Activated CD8-positive, alpha-beta memory T cell treated with anti-CD3 and anti-CD28 coated beads for 1 hour (primary cell): ENCODE results near the gene EFCAB6.

Experiments
- DNase-seq, 2 donors: peaks; one replicate each; pipeline ENCODE4 v3.0.0-alpha.2; 2020; ENCODE audit warnings: low read depth in 1 of 2; ENCODE audit errors: extremely low read depth in 1 of 2

The EFCAB6 gene

DNA sequence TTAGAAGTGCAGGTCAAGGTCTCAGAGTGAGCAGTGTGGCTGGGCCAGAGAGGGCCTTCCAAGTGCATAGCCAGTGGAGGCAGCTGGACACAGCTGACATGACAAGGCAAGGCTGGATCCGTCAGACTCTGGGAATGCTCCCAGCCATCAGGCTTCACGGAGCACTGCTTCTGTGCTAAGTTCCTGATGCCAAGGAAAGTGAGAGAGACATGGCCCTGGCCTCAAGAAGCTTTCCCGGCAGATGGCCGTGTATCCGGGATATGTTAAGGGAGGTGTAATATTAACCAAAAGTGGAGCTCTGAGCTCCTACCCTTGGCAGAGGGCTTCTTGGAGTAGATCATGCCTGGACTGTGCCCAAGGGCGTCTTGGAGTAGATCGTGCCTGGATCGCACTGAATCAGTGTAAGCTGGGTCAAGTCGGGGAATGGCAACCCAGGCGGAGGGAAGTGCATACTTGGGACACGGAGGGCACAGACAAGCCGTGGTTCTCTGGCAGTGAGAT, 7.4 kb upstream of the EFCAB6 start:
- DNase-seq: no peak

DNA sequence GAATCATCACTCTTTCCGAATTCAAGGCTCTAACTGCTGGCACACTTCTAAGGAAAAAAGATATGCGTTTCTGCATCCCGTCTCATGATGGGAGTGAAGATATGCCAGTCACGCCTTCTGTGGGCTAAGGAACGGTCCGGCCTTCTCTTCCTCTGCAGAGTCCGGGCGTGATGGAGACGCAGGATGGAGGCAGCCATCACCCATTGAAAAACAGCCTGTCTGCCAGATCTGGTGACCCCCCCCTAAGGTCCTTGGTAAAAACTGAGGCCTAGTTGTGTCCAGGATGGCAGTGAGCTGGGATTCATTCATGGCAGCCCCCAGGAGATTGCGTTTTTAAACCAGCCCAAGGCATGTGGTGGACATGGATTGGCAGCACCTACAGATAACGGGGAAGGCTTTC, 6.9 kb upstream of the EFCAB6 start:
- DNase-seq: no peak

DNA sequence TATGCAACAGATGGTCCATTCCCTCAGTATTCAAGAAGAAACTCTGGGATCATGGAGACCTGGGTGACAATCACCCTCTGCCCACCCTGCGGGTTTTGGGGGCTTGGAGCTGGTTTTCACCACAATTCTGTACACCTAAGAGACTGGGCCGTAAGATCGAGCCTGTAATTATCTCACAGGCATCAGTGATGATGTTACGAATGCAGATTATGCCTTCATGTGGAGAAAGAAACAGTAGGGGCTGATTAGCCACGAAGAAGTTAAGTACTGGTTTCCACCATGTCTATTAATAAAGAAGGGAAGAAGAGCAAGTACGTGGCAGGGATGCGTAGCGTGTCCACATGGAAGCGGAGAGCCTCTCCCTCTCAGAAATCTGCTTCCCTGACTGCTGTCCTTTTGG, 5.3 kb upstream of the EFCAB6 start:
- DNase-seq: no peak

DNA sequence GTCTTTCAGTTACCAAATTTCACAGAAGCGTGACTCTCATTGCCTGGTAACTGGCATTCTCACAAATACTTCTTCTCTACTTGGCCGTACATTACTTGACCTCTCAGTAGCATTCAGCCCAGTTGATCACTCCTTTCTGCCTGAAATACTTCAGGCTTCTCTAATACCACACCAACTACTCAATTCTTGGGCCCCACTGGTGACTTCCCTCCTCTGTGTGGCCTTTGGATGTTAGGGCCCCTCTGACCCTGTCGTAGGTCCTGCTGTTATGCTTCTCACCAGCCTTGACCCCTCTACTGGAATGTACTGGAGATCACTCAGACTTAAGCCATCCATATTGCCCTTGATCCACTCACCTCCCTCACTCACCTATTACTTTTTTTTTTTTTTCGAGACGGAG, 2.2 kb upstream of the EFCAB6 start:
- no peak for DNase-seq

DNA sequence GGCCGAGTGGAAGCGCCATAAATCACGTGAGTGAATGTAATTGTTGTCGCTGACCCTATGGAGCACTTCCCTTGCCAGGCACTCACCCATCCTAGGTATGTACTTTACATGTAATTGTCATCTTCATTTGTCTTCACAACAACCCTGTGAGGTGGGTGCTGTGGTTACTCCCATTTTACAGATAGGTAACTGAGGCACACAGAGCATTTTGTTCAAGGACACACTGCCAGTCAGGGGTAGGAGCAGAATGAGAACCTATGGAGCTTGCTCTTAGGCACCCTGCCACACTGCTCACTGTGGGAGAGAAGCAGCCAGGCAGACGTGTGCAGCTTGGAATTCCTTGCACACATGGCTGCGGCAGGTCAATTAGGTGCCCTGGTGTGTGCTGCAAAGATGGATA, 785 bp upstream of the EFCAB6 start:
- DNase-seq: no peak

DNA sequence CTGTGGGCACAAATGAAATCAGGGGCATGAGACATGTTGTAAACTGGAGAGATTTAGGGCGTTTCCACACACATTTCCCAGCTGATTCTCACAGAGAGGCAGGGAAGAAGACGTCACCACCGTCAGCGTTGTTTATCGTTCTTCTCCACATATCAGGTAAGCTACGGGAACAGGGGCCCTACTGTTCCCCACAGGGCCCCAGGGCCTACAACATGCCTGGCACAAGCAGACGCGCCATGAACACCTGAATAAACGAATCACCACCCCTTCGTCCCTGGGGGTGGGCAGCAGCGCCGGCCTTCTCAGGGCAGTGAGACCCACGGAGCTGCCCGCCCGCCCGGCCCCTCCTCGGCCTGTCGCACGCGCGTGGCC, 342 bp downstream of the EFCAB6 start:
- DNase-seq: no peak

DNA sequence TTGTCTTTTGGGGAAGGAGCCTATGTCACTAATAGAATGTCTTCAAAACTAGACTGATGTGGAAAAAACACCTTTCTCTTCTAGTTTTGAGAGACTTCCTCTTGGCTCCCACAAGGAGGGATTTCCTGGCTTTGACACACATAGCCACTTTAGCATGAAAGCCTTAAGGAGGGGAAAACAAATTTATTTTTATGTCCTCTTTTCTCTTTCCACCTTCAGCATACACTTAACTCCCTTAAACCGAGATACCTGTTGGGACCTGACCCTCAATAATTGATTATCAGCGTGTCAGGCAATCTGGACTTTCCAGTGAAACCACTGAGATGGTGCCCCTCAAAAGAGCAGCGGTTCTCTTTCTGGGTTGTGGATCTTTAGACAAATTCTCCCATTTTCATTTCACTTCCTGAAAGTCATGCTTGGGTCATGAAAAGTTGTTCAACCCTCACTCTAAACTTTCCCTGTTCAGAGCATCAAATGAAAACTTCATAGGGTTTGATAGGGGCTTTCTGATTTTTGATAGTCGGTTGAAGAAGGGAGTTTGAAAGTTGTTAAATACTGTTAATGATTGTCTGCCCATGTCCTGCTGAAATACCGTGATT, 9.1 kb downstream of the EFCAB6 start:
- no peak for DNase-seq

DNA sequence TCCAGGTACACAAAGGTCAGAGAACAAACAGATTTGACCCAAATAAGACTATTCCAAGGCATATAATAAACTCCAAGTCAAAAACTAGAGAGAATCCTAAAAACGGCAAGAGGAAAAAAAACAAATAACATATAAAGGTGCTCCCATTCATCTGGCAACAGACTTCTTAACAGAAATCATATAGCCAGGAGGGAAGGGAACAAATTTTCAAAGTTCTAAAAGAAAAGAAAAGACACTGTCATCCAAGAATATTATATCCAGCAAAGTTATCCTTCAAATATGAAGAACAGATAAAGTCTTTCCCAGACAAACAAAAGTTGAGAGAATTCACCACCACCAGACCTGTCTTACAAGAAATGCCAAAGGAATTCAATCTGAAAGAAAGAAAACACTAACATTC, 11.1 kb downstream of the EFCAB6 start:
- DNase-seq: no peak

DNA sequence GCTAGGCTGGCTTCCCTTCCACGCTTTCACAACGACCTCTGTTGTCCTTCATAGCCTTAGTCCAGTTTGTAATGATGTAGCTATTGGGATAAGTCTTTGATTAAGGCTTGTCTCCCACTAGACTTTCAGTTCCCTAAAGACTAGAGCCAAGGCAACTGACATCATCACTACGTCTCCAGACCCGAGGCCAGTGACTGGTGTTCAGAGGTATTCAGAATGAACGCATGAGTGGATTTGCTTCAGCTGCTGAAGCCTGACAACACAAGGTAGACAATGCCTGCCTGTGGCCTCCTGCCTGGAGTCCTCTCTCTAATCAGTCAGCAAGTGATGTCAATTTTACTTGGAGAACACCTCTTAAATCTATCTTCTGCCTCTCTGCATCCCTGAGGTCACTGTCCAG, 13.6 kb downstream of the EFCAB6 start:
- no peak for DNase-seq

DNA sequence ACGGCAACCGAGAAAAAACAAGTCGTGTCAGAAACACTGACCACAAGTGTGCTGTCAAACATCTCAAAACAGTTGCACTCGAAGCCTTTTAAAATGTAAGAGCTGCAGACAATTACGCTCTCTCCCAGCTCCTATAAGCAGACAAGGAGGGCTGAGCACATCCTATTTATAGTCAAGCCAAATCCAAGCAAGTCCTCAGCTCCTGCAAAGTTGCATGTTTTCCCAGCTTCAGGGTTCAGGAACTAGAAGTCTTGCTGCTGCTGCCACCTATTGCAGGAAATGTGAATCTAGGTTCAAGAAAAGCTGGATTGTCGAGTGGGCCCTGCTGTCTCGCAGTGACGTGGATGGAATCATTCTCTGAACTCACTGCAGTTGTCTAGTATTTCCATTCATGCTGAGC, 15.5 kb downstream of the EFCAB6 start:
- DNase-seq: no peak

DNA sequence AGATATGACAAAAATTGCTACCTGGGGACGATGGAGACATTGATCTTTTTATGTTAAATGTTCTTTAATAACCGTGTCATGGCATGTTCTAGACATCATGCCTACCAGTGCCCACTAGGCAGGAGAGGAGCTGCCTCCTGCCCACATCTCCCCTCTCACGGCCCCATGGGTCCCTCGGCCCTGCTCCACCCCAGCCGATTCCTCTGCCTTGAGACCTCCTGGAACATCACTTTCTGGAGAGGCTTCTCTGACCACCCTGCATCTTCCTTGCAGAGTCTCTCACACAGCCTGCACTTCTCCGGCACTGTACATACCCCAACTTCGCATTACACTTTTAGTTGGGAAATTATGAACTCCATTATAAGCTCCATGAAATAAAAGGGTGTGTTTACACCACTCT, 16.8 kb downstream of the EFCAB6 start:
- DNase-seq: no peak

DNA sequence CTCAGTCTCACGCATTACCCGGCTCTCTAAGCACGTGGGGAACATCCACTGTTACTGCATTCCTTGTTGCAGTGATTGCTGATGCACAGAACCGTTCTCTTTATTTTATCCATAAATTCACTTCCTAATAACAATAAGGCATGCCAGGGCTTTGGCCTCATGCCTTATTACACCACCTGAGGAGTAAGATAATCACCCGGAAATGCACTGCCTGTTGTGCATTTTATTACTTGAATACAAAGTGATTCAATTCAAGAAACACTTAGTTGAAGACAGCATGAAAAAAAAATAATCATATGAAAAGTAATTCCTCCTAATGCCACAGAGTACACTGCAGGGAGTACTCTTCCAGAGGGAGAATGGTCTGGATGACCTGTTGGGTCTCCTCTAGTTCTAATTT, 19.2 kb downstream of the EFCAB6 start:
- DNase-seq: no peak

DNA sequence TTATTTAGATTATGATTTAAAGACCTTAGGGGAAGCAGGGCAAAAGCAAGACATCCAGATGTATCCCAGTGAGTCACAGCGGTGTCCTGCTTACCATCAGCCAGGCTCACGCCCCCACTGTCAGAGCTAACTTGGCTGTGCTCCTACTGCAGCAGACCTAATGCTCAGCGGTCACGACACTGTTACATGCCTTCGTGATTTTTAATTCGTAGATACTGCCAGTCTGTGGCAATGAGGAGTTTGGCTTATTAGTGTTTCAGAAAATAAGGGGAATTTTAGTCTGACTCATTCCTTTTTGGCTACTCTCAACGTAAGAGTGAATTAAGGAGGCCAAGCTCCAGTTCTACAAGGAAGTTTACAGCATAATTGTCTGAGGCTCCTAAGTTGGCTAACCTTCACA, 22.7 kb downstream of the EFCAB6 start:
- no peak for DNase-seq

DNA sequence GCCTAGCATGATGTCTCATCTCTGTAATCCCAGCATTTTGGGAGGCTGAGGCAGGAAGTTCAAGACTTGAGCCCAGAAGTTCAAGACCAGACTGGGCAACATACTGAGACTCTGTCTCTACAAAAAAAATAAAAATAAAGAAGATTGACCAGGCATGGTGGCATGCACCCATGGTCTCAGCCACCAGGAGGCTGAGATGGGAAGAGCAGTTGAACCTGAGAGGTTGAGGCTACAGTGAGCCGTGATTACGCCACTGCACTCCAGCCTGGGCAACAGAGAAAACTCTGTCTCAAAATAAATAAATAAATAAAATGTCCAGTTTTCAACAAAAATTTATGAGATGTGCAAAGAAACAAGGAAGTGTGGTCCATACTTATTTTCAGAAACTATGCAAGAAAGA, 28.3 kb downstream of the EFCAB6 start:
- no peak for DNase-seq

DNA sequence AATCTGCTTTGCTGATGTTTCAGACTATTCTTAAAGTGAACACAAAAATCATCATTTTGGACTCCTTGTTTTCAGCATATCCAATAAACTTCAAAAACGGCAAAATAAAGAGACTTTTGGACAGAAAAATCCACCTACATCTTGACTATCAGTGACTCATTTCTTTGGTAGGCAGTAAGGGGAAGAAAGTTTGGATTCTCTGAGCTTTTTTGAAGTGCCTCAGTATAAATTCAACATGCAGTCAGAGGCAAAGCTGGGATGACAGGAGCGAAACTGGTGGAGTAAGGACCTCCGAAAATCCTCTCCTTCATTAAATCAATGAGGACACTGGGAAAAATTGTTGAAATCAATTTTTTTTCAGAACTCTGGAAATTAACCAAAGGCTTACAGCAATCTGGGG, 29.7 kb downstream of the EFCAB6 start:
- no peak for DNase-seq

DNA sequence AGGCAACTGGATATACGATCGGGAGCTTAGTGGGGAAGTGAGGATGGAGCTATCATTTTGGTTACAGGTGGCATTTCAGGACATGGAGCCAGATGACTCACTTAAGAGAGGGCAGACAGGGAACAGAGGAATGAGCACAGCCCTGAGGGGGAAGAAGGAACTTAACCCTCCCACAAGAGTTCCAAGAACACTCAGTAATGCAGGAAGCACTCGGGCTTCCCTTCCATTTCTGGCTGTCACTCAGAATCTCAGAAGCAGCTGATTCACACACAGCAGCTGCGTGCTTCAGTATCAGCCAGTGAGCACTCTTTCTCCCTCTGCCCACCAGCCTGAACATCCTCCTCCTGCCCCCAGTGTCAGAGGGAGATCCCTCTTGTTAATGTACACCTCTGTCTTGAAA, 34.8 kb downstream of the EFCAB6 start:
- DNase-seq: no peak

DNA sequence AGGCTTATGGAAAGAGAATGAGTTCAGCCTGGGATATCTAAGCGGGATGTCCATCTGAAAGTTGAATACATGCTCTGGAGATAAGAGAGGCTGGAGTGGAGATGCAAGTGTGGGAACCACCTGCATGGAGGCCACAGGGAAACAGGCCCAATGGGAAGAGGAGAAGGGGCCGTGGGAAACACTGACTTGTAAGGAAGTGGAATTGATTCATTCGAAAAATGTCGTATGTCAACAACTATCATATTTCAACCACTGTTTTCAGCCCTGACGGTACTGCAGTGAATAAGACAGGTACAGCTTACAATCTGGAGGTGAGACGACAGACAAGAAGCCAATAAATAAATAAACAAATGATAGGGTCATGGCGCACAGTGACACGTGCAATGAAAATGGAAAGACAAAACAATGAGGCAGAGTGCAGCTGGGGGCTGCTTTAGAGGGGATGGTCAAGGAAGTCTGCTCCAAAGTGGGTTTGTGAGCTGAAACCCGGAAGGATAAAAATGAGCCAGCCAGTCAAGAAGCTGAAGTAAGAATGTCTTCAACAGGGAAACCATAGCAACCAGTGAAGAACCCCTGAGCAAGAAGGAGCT, 35.9 kb downstream of the EFCAB6 start:
- DNase-seq: no peak

DNA sequence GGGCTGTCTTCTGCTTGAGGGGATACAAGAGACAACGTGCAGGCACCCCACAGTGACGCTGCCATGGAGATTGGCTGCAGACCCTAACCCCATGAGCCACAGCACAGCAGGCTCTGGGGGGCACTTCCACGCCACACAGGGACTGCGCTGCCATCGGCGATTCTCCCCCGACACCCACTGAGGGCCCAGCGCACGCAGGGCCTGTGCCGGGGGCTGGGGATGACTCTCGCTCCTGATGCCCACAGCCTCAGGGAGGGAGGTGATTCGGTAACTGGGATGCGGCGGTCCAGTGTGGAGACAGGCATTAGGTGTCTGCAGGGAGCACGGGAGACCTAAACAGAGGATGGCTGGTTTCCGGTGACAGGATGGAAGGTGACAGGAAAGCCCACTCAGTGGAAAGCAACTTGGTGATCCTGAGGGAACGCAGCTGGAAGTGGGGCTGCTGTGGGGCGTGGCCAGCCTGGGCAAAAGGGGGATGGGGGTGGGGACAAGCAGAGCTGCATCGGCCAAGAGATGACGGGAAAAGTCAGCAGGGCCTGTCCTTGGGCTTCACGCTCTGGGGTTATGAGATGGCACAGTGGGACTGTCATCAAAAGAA, 37.7 kb downstream of the EFCAB6 start:
- no peak for DNase-seq

DNA sequence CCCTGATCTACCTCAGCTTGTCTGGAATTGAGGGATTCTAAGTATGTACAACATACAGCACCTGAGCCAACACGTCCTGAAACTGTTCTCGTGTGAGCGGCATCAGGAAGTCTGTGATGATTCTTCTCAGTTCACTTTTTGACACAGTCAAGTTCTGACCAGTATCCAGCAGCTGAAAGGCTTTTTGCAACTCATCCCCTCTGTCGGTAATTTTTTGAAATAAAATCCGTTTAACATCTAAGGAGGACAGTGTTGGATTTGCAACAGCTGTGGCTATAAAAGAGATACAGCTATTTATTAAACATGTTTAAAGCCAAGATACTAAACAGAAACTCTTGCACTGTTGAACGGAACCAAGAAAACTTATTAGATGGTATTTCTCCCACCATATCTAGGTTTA, 39.3 kb downstream of the EFCAB6 start:
- no peak for DNase-seq

DNA sequence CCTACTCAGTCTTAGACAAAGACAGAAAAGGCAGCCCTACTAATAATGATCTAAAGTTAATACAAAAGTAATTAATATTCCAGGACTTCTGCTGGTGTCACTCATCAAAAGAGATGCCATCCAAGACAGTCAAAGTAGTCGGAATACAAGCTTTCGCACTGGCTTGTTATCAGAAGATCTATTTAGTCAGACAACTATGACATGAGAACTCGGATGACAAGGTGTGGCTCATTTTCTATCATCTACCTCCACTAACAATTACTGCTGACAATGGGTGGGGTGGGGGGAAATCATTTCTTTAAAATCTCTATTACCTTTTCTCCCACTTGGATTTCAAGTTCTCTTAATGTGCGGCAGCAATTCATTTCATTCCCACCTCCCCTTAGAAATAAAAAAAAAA, 56.7 kb downstream of the EFCAB6 start:
- DNase-seq: no peak

DNA sequence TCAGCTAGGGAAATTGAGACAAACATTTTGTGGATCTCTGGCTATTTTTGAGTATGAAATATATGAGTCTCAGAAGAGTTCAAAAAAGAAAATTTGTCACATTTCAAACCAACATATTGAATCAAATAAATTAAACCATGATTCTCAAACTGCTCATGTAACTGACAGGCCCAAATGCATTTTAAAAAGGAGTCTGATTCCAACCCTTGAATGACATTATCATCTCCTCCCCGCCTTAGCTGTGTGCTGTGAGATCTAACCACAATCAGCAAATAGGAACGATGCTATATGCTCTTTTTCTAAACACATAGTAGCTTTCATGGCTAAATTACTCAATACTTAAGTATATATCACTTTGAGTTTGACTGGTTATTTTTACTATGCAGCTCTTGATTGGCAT, 57.1 kb downstream of the EFCAB6 start:
- DNase-seq: no peak

DNA sequence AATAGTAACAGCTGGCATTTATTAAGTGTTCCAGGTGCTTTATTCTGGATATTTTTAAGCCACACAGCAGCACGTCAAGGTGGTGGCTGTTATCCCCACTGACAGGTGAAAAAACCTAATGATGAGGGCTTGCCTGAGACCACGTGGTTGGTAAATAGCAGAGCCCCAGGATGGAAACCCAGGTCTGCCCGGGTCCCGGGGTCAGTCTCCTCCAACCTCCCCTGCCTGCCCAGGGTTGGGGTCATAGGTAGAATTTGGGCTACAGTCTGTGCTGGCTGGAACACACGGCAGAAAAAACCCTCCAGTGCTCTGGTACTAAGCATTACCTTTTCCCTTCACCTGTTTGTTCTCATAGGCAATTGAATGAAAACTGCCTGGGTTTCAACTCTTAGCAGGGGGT, 57.9 kb downstream of the EFCAB6 start:
- no peak for DNase-seq

DNA sequence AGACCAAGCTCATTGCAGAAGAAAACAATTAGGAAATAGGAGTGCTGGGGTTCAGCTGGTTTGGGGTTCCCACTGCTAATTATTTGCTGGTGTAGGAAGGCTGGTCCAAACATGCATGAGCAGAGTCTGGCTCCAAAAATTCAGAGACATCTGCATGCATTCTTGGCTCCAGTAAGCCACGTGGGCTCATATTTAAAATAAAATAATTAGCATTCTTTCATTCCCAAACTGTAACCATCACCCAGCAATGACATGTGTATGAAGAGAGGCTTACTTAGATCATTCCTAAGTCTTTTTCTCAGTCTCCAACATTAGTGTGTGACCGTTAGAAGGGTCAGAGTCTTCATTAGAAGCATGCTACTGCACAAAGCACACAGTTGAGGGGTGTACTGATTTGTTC, 58.4 kb downstream of the EFCAB6 start:
- DNase-seq: no peak
